ENCODE data around the gene MON1B.

MON1B gene

DNA sequence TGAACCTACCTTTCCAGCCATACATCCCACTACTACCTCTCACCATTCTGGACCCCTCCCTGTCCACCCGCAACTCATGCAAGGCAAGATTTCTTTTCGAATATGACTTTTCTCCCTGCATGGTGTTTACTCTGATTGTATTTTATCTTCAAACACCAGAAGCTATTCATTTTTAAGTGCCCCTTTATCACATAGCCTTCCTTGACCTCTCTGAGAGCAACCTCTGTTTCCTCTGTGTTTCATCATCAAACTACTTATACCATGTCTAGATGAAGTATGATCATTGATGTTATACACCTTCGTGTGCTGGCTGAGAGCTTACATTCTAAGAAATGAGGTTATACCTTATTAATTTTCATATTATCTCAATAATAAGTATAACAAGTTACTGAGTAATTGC is 40.1 kb downstream of the MON1B start:
- TF ChIP-seq CEBPB (IDR thresholded peaks at IDR 0.05) (no peak), EP300 (IDR thresholded peaks at IDR 0.05; ENCODE audit: borderline replicate concordance) (no peak), ZBTB7A (IDR thresholded peaks at IDR 0.05; ENCODE audit: low read depth) (no peak), TEAD4 (IDR thresholded peaks at IDR 0.05) (no peak), TAF1 (IDR thresholded peaks at IDR 0.05; ENCODE audit: low read depth) (no peak)
- TF ChIP-seq, protein P1, sequence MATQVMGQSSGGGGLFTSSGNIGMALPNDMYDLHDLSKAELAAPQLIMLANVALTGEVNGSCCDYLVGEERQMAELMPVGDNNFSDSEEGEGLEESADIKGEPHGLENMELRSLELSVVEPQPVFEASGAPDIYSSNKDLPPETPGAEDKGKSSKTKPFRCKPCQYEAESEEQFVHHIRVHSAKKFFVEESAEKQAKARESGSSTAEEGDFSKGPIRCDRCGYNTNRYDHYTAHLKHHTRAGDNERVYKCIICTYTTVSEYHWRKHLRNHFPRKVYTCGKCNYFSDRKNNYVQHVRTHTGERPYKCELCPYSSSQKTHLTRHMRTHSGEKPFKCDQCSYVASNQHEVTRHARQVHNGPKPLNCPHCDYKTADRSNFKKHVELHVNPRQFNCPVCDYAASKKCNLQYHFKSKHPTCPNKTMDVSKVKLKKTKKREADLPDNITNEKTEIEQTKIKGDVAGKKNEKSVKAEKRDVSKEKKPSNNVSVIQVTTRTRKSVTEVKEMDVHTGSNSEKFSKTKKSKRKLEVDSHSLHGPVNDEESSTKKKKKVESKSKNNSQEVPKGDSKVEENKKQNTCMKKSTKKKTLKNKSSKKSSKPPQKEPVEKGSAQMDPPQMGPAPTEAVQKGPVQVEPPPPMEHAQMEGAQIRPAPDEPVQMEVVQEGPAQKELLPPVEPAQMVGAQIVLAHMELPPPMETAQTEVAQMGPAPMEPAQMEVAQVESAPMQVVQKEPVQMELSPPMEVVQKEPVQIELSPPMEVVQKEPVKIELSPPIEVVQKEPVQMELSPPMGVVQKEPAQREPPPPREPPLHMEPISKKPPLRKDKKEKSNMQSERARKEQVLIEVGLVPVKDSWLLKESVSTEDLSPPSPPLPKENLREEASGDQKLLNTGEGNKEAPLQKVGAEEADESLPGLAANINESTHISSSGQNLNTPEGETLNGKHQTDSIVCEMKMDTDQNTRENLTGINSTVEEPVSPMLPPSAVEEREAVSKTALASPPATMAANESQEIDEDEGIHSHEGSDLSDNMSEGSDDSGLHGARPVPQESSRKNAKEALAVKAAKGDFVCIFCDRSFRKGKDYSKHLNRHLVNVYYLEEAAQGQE (IDR thresholded peaks at IDR 0.05; ENCODE audit: low read depth): no peak

DNA sequence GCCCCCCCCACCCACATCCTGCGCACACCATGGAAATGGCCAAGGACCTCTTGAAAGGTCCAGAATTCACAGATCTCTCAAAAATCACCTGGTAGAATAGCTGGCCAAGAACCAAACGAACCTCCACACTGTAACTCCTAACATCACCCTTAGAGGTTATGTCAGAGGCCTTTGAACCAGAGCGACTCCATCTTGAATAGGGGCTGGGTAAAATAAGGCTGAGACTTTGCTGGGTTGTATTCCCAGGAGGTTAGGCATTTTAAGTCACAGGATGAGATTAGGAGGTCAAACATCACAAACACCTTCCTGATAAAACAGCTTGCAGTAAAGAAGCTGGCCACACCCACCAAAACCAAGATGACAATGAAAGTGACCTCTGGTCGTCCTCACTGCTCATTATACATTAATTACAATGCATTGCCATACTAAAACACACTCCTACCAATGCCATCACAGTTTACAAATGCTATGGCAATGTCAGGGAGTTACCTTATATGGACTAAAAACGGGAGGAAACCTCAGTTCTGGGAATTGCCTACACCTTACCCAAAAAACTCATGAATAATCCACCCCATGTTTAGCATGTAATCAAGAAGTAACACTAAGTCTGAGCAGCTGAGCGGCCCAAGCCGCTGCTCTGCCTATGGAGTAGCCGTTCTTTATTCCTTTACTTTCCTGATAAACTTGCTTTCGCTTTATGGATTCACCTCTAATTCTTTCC is 43.0 kb downstream of the MON1B start:
- TF ChIP-seq EGR1 (IDR thresholded peaks at IDR 0.05) (no peak), RAD21 (IDR thresholded peaks at IDR 0.05; ENCODE audit: low read depth) (no peak), TEAD4 (IDR thresholded peaks at IDR 0.05) (no peak), TAF1 (IDR thresholded peaks at IDR 0.05; ENCODE audit: low read depth) (no peak), CEBPB (IDR thresholded peaks at IDR 0.05) (no peak), ZBTB7A (IDR thresholded peaks at IDR 0.05; ENCODE audit: low read depth) (no peak), NFIC (IDR thresholded peaks at IDR 0.05) (no peak), TCF12 (IDR thresholded peaks at IDR 0.05; ENCODE audit: low read depth) (no peak), YY1 (IDR thresholded peaks at IDR 0.05; ENCODE audit: low read depth) (no peak), CREB1 (IDR thresholded peaks at IDR 0.05; ENCODE audit: low read depth) (no peak), EP300 (IDR thresholded peaks at IDR 0.05; ENCODE audit: borderline replicate concordance) (no peak), FOXM1 (IDR thresholded peaks at IDR 0.05; ENCODE audit: borderline replicate concordance, low read depth) (no peak)
- TF ChIP-seq, protein P1 (IDR thresholded peaks at IDR 0.05; ENCODE audit: low read depth): no peak
- TF ChIP-seq, protein P2, sequence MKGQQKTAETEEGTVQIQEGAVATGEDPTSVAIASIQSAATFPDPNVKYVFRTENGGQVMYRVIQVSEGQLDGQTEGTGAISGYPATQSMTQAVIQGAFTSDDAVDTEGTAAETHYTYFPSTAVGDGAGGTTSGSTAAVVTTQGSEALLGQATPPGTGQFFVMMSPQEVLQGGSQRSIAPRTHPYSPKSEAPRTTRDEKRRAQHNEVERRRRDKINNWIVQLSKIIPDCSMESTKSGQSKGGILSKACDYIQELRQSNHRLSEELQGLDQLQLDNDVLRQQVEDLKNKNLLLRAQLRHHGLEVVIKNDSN (IDR thresholded peaks at IDR 0.05): no peak
- TF ChIP-seq, protein P3, sequence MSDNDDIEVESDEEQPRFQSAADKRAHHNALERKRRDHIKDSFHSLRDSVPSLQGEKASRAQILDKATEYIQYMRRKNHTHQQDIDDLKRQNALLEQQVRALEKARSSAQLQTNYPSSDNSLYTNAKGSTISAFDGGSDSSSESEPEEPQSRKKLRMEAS (IDR thresholded peaks at IDR 0.05): no peak

DNA sequence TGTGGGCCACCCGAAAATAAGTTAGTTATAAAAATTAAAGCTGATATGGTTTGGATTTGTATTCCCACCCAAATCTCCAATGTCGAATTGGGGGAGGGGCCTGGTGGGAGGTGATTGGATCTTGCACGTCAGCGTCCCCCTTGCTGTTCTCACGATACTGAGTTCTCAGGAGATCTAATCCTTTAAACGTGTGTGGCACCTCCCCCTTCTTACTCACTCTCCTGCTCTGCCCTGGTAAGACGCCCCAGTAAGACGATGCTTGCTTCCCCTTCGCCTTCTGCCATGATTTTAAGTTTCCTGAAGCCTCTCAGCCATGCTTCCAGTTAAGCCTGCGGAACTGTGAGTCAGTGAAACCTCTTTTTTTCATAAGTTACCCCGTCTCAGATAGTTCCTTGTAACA is 43.6 kb downstream of the MON1B start:
- TF ChIP-seq, protein P3 (IDR thresholded peaks at IDR 0.05): no peak
- TF ChIP-seq NFIC (IDR thresholded peaks at IDR 0.05) (no peak), FOXM1 (IDR thresholded peaks at IDR 0.05; ENCODE audit: borderline replicate concordance, low read depth) (no peak), TEAD4 (IDR thresholded peaks at IDR 0.05) (no peak)

DNA sequence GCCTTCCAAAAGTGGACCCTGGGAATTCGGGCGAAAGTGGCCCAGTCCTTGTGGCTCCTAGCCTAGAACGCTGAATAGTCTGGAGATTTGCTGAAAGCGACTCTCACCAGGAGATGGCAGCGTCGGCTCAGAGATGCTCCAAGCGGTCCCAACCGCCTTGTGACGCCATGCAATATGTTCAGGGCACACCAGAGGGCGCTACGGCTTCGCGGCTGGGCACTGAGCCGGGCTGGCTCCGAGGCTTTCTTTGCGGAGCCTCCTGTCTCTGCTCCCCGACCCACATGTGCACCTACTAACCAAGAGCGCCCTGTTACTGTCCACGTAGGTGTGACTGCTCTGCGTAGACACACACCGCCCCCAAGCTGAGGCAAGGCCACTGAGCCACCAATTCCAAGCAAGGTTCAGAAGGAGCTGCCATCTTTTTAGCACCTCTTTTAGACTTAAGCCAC is 45.1 kb downstream of the MON1B start:
- TF ChIP-seq RAD21 (IDR thresholded peaks at IDR 0.05; ENCODE audit: low read depth) (peak; percentile 100), FOXM1 (IDR thresholded peaks at IDR 0.05; ENCODE audit: borderline replicate concordance, low read depth) (peak; percentile 48; the same call in 1 of the 2 replicates), TEAD4 (IDR thresholded peaks at IDR 0.05) (0 out of 2 replicates have a peak, but pooled peaks have one; percentile 17), EP300 (IDR thresholded peaks at IDR 0.05; ENCODE audit: borderline replicate concordance) (no peak), YY1 (IDR thresholded peaks at IDR 0.05; ENCODE audit: low read depth) (peak; percentile 65)
- TF ChIP-seq, protein P3 (IDR thresholded peaks at IDR 0.05): peak; percentile 66
- TF ChIP-seq, protein P1 (IDR thresholded peaks at IDR 0.05; ENCODE audit: low read depth): no peak

DNA sequence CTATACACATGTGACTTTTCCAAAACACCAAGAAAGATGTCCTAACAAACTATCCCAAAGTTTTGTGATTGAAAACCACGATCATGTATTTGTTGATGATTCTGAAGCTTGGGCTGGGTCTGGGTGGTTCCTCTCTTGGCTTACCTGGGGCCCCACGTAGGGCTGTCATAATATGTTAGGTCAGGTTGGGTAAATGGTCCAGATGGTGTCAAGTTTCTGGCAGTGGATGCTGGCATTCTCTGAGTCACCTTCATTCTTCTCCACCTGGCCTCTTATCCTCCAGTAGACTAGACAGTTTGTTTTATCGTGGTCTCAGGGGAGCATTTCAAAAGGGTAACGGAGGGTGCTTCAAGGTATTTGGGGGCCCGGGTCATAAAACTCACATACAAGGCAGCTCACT is 47.6 kb downstream of the MON1B start:
- TF ChIP-seq TEAD4 (IDR thresholded peaks at IDR 0.05) (peak; percentile 43), NFIC (IDR thresholded peaks at IDR 0.05) (0 out of 2 replicates have a peak, but pooled peaks have one; percentile 27), CEBPB (IDR thresholded peaks at IDR 0.05) (no peak), TAF1 (IDR thresholded peaks at IDR 0.05; ENCODE audit: low read depth) (no peak), EP300 (IDR thresholded peaks at IDR 0.05; ENCODE audit: borderline replicate concordance) (peak; percentile 60; the same call in 1 of the 2 replicates), EGR1 (IDR thresholded peaks at IDR 0.05) (no peak), YY1 (IDR thresholded peaks at IDR 0.05; ENCODE audit: low read depth) (no peak), TCF12 (IDR thresholded peaks at IDR 0.05; ENCODE audit: low read depth) (peak; percentile 36; the same call in 1 of the 2 replicates), CREB1 (IDR thresholded peaks at IDR 0.05; ENCODE audit: low read depth) (no peak)
- TF ChIP-seq, protein P2 (IDR thresholded peaks at IDR 0.05): no peak
- TF ChIP-seq, protein P3 (IDR thresholded peaks at IDR 0.05): no peak
- TF ChIP-seq, protein P1 (IDR thresholded peaks at IDR 0.05; ENCODE audit: low read depth): no peak

All from Ishikawa (cell line).